A549 (cell line): ENCODE results near the gene MTPN.

Experiments
- POLR2A ChIP-seq: IDR thresholded peaks from 2 replicates; pipeline ENCODE4 v1.6.1; 2012; ENCODE audit warnings: mild to moderate bottlenecking, low read length
- TF ChIP-seq, protein P1 (sequence below): fragments of >200 bp; sonication (Bioruptor Twin); formaldehyde crosslinking; IDR thresholded peaks from 3 replicates; pipeline ENCODE4 v1.5.1; 2016

DNA sequence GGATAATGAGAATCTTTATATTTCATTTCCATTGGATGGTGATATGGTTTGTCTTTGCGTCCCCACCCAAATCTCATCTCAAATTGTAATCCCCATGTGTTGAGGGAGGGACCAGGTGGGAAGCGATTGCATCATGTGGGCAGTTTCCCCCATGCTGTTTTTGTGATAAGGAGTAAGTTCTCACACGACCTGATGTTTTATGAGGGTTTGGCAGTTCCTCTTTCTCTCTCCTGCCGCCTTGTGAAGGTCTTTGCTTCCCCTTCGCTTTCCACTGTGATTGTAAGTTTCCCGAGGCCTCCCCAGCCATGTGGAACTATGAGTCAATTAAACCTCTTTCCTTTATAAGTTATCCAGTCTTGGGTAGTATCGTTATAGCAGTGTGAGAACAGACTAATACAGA lies 59.4 kb downstream of the MTPN start:
- TF ChIP-seq, protein P1, sequence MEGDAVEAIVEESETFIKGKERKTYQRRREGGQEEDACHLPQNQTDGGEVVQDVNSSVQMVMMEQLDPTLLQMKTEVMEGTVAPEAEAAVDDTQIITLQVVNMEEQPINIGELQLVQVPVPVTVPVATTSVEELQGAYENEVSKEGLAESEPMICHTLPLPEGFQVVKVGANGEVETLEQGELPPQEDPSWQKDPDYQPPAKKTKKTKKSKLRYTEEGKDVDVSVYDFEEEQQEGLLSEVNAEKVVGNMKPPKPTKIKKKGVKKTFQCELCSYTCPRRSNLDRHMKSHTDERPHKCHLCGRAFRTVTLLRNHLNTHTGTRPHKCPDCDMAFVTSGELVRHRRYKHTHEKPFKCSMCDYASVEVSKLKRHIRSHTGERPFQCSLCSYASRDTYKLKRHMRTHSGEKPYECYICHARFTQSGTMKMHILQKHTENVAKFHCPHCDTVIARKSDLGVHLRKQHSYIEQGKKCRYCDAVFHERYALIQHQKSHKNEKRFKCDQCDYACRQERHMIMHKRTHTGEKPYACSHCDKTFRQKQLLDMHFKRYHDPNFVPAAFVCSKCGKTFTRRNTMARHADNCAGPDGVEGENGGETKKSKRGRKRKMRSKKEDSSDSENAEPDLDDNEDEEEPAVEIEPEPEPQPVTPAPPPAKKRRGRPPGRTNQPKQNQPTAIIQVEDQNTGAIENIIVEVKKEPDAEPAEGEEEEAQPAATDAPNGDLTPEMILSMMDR = no peak
- no peak for TF ChIP-seq POLR2A
